Natural killer cell (primary cell): Measurements from ENCODE around the gene FXYD3. TPM values are rescaled to one million over a fixed set of nuclear protein-coding genes. Genes with fewer than 3 reads are reported as not detected.
A peak's percentile ranks its signal among the peaks of the same experiment; 100 is the strongest.

Experiments
- ATAC-seq, 3 donors: fragments of 150-1000 bp in 2 of 3; fragments of 200-7000 bp in 1 of 3; cut with Tn5 transposase; 1 replicate in 1 of 3; 2 replicates in 2 of 3; pipeline ENCODE4 v1.10.0; 2021; ENCODE audit warnings: mild to moderate bottlenecking in 2 of 3, moderate library complexity in 2 of 3
- DNase-seq, 2 donors: peaks; one replicate each; pipeline versions ENCODE4 v3.0.0 to v3.0.0-alpha.2; 2013 to 2021; ENCODE audit warnings: mixed read lengths in 1 of 2
- H3K27ac ChIP-seq: one replicate; pipeline ENCODE4 v1.5.1; 2013; ENCODE audit warnings: mild to moderate bottlenecking, low read length
- H3K27me3 ChIP-seq: one replicate; pipeline ENCODE4 v1.6.1; 2013; ENCODE audit warnings: low read length; ENCODE audit not compliant: control insufficient read depth, insufficient read depth
- H3K36me3 ChIP-seq: one replicate; pipeline ENCODE4 v1.6.1; 2013; ENCODE audit warnings: low read length; ENCODE audit not compliant: control insufficient read depth, insufficient read depth
- H3K4me1 ChIP-seq: one replicate; pipeline ENCODE4 v1.6.1; 2013; ENCODE audit warnings: low read length; ENCODE audit not compliant: control insufficient read depth, insufficient read depth
- H3K4me3 ChIP-seq: one replicate; pipeline ENCODE4 v1.5.1; 2013; ENCODE audit warnings: low read length
- H3K9me3 ChIP-seq: one replicate; pipeline ENCODE4 v1.6.1; 2013; ENCODE audit warnings: low read length; ENCODE audit not compliant: control insufficient read depth, insufficient read depth
- H3K27ac Mint-ChIP-seq, 2 donors: one replicate each; pipeline ENCODE4 v1.8.0; 2022; ENCODE audit warnings: mild to moderate bottlenecking in 2 of 2, mixed read lengths in 2 of 2, moderate library complexity in 1 of 2
- H3K27me3 Mint-ChIP-seq, 2 donors: one replicate each; pipeline ENCODE4 v1.8.0; 2022; ENCODE audit warnings: low read depth in 2 of 2, mixed read lengths in 2 of 2
- H3K36me3 Mint-ChIP-seq: one replicate; pipeline ENCODE4 v1.8.0; 2022; ENCODE audit warnings: mixed read lengths
- H3K4me1 Mint-ChIP-seq, 2 donors: one replicate each; pipeline ENCODE4 v1.8.0; 2022; ENCODE audit warnings: mixed read lengths in 2 of 2
- H3K4me3 Mint-ChIP-seq: one replicate; pipeline ENCODE4 v1.8.0; 2022; ENCODE audit warnings: mild to moderate bottlenecking, moderate library complexity, mixed read lengths
- H3K9me3 Mint-ChIP-seq, 2 donors: one replicate each; pipeline ENCODE4 v1.8.0; 2022; ENCODE audit warnings: mixed read lengths in 2 of 2
- CTCF ChIP-seq: fragments of 200-600 bp; IDR thresholded peaks from one replicate; pipeline ENCODE4 v1.8.0; 2022; ENCODE audit warnings: antibody characterized with exemption
- WGBS: methylation state at CpG from one replicate; pipeline ENCODE4 v1.1.7; 2013; ENCODE audit warnings: missing lambda C conversion rate; ENCODE audit not compliant: insufficient coverage; 5-methylcytosine and 5-hydroxymethylcytosine counted together
- intact Hi-C: fragments of 100-400 bp; cut with micrococcal nuclease; formaldehyde crosslinking; loops from one replicate; pipeline ENCODE4 v1.14.2; 2022
- total RNA-seq, 4 donors: library from RNA; stranded (reverse); fragments of 120-200 nt in 1 of 4; gene quantifications; one replicate each; pipeline versions ENCODE4 v1.2.3 to v1.2.4, GENCODE V29; 2013 to 2022

Gene FXYD3
- total RNA-seq, 3 donors from 2014 or later (not counting 1 experiment from before 2014, with no cell fraction given), result not detected

GRCh38 chr19:35076026-35076370 lies 39.6 kb upstream of the FXYD3 start:
- no peak for ATAC-seq
- no peaks in the 10 kb centered on the region for H3K36me3 Mint-ChIP-seq
- H3K4me1 Mint-ChIP-seq, result peaks cover 0 to 22% of the 10 kb centered on the region in 2 donors
- DNase-seq, result no peak
- no peak overlapping the region for H3K27ac ChIP-seq
- no peaks in the 10 kb centered on the region for H3K36me3 ChIP-seq
- H3K4me3 Mint-ChIP-seq, result no peak overlapping the region
- no peak for TF ChIP-seq CTCF
- no peak overlapping the region for H3K4me3 ChIP-seq
- no peaks in the 10 kb centered on the region for H3K27me3 ChIP-seq
- no peaks in the 10 kb centered on the region for H3K9me3 Mint-ChIP-seq
- peaks cover 0 to 16% of the 10 kb centered on the region in 2 donors for H3K27me3 Mint-ChIP-seq
- intact Hi-C loops, result no loop called here
- 89% methylated on average over 6 of the region's 6 CpGs for WGBS
- H3K9me3 ChIP-seq, result no peaks in the 10 kb centered on the region
- no peak overlapping the region for H3K27ac Mint-ChIP-seq
- H3K4me1 ChIP-seq, result peaks cover 22% of the 10 kb centered on the region

DNA sequence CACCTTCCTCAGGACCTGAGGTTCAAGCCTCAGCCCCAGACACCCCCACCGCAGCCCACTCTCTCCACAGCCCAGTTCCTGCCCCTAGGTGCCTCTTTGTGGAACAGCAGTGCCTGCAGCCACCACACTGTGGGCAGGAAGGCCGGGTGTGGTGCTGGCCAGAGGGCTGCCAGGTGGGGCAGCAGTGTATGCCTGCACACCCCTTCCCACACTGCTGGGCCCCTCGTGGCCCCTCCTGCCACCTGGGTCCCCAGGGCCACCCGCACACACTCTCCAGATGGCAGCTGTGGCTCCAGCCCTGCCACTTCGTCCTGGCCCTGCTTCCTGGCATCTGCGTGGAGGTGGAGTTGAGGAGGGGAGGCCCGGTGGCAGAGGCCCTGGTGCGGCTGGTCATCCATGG lies 39.0 kb upstream of the FXYD3 start:
- H3K27ac Mint-ChIP-seq, result no peak overlapping the region
- TF ChIP-seq CTCF, result no peak

DNA sequence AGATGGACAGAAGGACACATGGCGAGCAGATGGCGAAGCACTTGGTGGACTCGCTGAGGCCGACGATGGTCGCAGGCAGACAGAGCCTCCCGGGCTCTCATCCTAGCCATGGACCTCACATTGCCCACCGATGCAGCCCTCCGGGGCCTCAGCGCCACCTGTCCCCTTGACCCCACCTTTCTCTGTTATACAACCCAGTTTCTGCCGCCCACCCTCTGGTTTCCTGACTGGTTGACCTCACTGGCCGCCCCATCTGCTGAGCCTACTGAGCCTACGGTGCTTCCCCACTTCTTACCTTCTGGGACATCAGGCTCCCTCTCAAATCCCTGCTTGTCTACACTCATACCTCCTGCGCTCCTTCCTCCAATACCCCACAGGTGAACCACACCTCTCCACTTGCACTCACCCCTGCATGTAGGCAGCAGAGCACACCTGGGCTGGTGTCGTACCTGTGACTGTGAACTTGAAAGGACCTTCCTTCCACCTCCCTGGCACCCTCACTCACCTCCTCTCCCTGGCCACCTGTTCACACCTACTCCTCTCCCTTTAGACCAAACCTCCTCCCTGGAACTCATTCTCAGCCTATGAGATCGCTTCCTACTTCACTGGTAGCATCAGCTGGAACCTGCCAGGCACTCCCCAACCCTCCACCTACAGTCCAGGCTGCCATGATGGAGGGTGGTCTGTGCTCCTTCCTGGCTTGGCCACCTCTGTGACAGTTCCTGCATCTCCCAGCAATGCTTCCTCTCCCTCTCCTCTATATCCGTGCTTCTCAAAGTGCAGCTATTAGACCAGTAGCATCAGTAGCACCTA lies 38.0 kb upstream of the FXYD3 start:
- intact Hi-C loops, result no loop called here
- H3K27me3 ChIP-seq, result no peaks in the 10 kb centered on the region
- no peak overlapping the region for H3K4me3 Mint-ChIP-seq
- TF ChIP-seq CTCF, result no peak
- H3K9me3 ChIP-seq, result no peaks in the 10 kb centered on the region
- DNase-seq (no peak), ATAC-seq (no peak)
- WGBS, result 84% methylated on average over 17 of the region's 17 CpGs
- no peak overlapping the region for H3K27ac Mint-ChIP-seq
- no peak overlapping the region for H3K27ac ChIP-seq
- peaks cover 22% of the 10 kb centered on the region for H3K4me1 ChIP-seq
- H3K27me3 Mint-ChIP-seq, result peaks cover 0 to 16% of the 10 kb centered on the region in 2 donors
- H3K4me1 Mint-ChIP-seq, result peaks cover 0 to 22% of the 10 kb centered on the region in 2 donors
- no peaks in the 10 kb centered on the region for H3K9me3 Mint-ChIP-seq
- no peak overlapping the region for H3K4me3 ChIP-seq
- H3K36me3 ChIP-seq, result no peaks in the 10 kb centered on the region
- H3K36me3 Mint-ChIP-seq, result no peaks in the 10 kb centered on the region

More for the DNA sequence above, 39.0 kb upstream of the FXYD3 start:
- no peaks in the 10 kb centered on the region for H3K9me3 ChIP-seq
- intact Hi-C loops, result no loop called here
- no peaks in the 10 kb centered on the region for H3K27me3 ChIP-seq
- no peak overlapping the region for H3K4me3 Mint-ChIP-seq
- peaks cover 22% of the 10 kb centered on the region for H3K4me1 ChIP-seq
- H3K4me3 ChIP-seq, result no peak overlapping the region
- no peaks in the 10 kb centered on the region for H3K36me3 Mint-ChIP-seq
- no peaks in the 10 kb centered on the region for H3K9me3 Mint-ChIP-seq
- no peaks in the 10 kb centered on the region for H3K36me3 ChIP-seq
- peaks cover 0 to 16% of the 10 kb centered on the region in 2 donors for H3K27me3 Mint-ChIP-seq
- no peak overlapping the region for H3K27ac ChIP-seq
- H3K4me1 Mint-ChIP-seq, result peaks cover 0 to 22% of the 10 kb centered on the region in 2 donors
- 8% methylated on average over 8 of the region's 8 CpGs for whole genome bisulfite sequencing
- ATAC-seq (peak in 1 of 3 donors; percentile 53), DNase-seq (no peak)

GRCh38 chr19:35079826-35080225 lies 35.8 kb upstream of the FXYD3 start:
- Mint-ChIP-seq H3K27me3 (peaks cover 0 to 16% of the 10 kb centered on the region in 2 donors), H3K4me1 (peaks cover 0 to 22% of the 10 kb centered on the region in 2 donors), H3K4me3 (no peak overlapping the region), H3K36me3 (no peaks in the 10 kb centered on the region), H3K27ac (no peak overlapping the region), H3K9me3 (no peaks in the 10 kb centered on the region)
- ATAC-seq, result no peak
- Histone ChIP-seq H3K4me1 (peaks cover 35% of the 10 kb centered on the region), H3K4me3 (no peak overlapping the region), H3K27ac (no peak overlapping the region), H3K9me3 (no peaks in the 10 kb centered on the region), H3K36me3 (no peaks in the 10 kb centered on the region), H3K27me3 (no peaks in the 10 kb centered on the region)
- 77% methylated on average over 14 of the region's 14 CpGs for WGBS
- DNase-seq, result no peak
- TF ChIP-seq CTCF, result no peak
- intact Hi-C loops, result no loop called here
